Measurements from ENCODE around the gene EPN1. TPM values are rescaled to one million over a fixed set of nuclear protein-coding genes. Genes with fewer than 3 reads are reported as not detected.

Gene EPN1
- total and polyA plus RNA-seq, 2 of the 13 experiments (the other 11 are each of a cell fraction or from before 2014, with no cell fraction given) = 28.9 to 31.7 TPM

DNA sequence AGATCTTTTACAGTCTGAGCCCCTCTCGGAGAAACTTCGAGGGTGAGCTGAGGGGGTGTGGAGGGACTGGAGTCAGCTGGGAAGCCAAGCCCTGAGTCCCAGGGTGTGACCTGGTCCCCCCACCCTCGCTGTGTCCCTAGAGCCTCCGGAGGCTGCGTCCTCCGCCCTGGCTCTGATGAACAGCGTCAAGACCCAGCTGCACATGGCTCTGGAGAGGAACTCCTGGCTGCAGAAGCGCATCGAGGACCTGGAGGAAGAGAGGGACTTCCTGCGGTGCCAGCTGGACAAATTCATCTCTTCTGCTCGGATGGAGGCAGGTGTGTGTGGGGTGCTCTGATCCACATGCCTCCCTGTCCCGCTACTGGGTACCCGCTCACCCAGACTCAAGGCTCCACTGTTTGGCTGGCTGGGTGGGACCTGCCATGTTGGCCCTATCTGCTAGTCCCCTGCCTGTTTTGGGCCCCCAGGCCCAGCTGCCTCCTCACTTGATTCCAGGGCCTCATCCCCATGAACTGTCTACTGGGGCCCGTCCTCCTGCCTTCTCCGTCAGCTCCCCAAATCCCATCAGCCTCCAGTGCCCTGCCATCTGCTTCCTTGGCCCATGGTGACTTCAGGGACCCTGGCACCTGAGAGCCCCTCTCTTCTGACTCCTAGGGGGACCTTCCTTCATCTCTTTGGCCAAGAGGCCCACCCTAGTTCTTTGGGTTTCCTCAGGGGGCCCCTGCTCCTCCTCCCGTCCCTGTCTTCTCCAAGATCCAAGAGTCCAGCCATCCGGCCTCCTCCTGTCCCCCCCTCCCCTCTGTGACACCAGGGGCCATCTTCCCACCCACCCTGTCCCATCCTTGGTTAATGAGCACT, 25.5 kb upstream of the EPN1 start:
- 92% methylated on average over 12 of the region's 17 CpGs for WGBS (ENCODE audit: low lambda C conversion rate)
- FAIRE-seq (no peak), DNase-seq (ENCODE audit: low spot score) (no peak), ATAC-seq (no peak)
- peak overlapping the region; percentile 82 for H3K4me2 ChIP-seq (ENCODE audit: low read depth, low read length)
- ChIA-PET POLR2A (interaction anchor here (0.6 kb wide), 1 partner anchor 8 kb away, joined by 3 read pairs; the partner anchor contains the start of gene ZNF580), CTCF (ENCODE audit: low intra/inter-chr PET ratio, low total read pairs) (no interaction called here)
- no peak overlapping the region for H3K27ac ChIP-seq (ENCODE audit: extremely low read length, insufficient read depth, low read length)
- TF ChIP-seq CC2D1A (CRISPR knock-in tag; IDR thresholded peaks at IDR 0.05) = no peak
- TF ChIP-seq ZNF335 (CRISPR knock-in tag; IDR thresholded peaks at IDR 0.05) = no peak
- TF ChIP-seq RARA (CRISPR knock-in tag; IDR thresholded peaks at IDR 0.05) = no peak
- TF ChIP-seq ZFP36L2 (CRISPR knock-in tag; IDR thresholded peaks at IDR 0.05) = no peak
- TF ChIP-seq ZNF570 (CRISPR knock-in tag; IDR thresholded peaks at IDR 0.05; ENCODE audit: borderline replicate concordance) = no peak
- TF ChIP-seq U2AF2 (IDR thresholded peaks at IDR 0.05; ENCODE audit: low read depth, low read length) = no peak
- no peak for TF ChIP-seq GTF3A (CRISPR knock-in tag; conservative IDR thresholded peaks at IDR 0.05)
- no peak for TF ChIP-seq ZSCAN9 (CRISPR knock-in tag; IDR thresholded peaks at IDR 0.05; ENCODE audit: borderline replicate concordance)
- H3K9me3 ChIP-seq (ENCODE audit: low read length) = no peaks in the 10 kb centered on the region
- intact Hi-C loops (cut with micrococcal nuclease; ENCODE audit: unreplicated experiment) = no loop called here
- in situ Hi-C loops (cut with HindIII; ENCODE audit: extremely low pct_ligation_motif_present, low pct_unique_long_range_greater_than_20kb) = no loop called here
- H3K9ac ChIP-seq (ENCODE audit: insufficient read depth, low read depth, low read length) = peak overlapping the region; percentile 86; the same call in 1 of the 2 replicates
- BruUV-seq (replicated peaks) = no TSS peak
- H3K4me1 ChIP-seq (ENCODE audit: insufficient read depth, low read length) = peaks cover 42% of the 10 kb centered on the region
- H3K36me3 ChIP-seq (replicated peaks in 1 of 2; ENCODE audit: control insufficient read depth in 1 of 2, insufficient read depth in 2 of 2, low read length in 2 of 2) = peaks cover 0 to 10% of the 10 kb centered on the region in 2 experiments; a peak in 2 of 5 replicates
- H4K20me1 ChIP-seq (ENCODE audit: insufficient read depth, low read length) = 0 out of 2 replicates have a peak, but pooled peaks cover under 1% of the 10 kb centered on the region
- no peaks in the 10 kb centered on the region; a peak in 1 of 5 replicates for H3K27me3 ChIP-seq (ENCODE audit: control insufficient read depth in 1 of 2, insufficient read depth in 2 of 2, low read length in 2 of 2)
- H3K4me3 ChIP-seq (replicated peaks in 1 of 3; ENCODE audit: insufficient read depth in 1 of 3, low read depth in 2 of 3, low read length in 3 of 3) = peak overlapping the region in 1 of 3 experiments; percentile 96; a peak in 1 of 6 replicates
- H2AFZ ChIP-seq (ENCODE audit: low read length) = no peak overlapping the region
- H3K79me2 ChIP-seq (ENCODE audit: insufficient read depth, low read length) = peaks cover 18% of the 10 kb centered on the region
